IMR-90 (cell line): ENCODE results near the gene MTAP. TPM values are rescaled to one million over a fixed set of nuclear protein-coding genes. Genes with fewer than 3 reads are reported as not detected.

Experiments
- SMC3 ChIP-seq: fragments of 150-350 bp; IDR thresholded peaks from 2 replicates; pipeline ENCODE4 v1.6.1; 2016; ENCODE audit warnings: low read depth, mild to moderate bottlenecking, antibody characterized with exemption, low read length, moderate library complexity
- polyA plus RNA-seq, 3 experiments: library from polyadenylated mRNA; depleted of rRNA; stranded (reverse); fragments of >200 nt; gene quantifications; 2 replicates each; pipeline ENCODE4 v1.2.3, GENCODE V29; 2012; ENCODE audit warnings: low replicate concordance in 1 of 3
- total RNA-seq: library from RNA; depleted of rRNA; stranded (reverse); fragments of >200 nt; gene quantifications from 2 replicates; pipeline ENCODE4 v1.2.3, GENCODE V29; 2012; rRNA removed

Gene MTAP
- total and polyA plus RNA-seq, 2 of the 4 experiments (the other 2 are of a cell fraction) = 15.7 to 50.9 TPM

- TF ChIP-seq SMC3 = no peak
Measured at GRCh38 chr9:21985964-21986667, 183.7 kb downstream of the MTAP start (continued).

Other genes starting within 250 kb of the MTAP start
- gene CDKN2A, start 191.8 kb downstream of the MTAP start, total RNA-seq = 11.3 and 17.5 TPM in 2 replicates
- 75.3 and 143 TPM in 2 replicates for gene CDKN2A, start 191.8 kb downstream of the MTAP start, polyA plus RNA-seq (2012; rRNA removed)
- 1.1 and 1.7 TPM in 2 replicates for gene CDKN2B-AS1, start 192.2 kb downstream of the MTAP start, total RNA-seq
- gene CDKN2B-AS1, start 192.2 kb downstream of the MTAP start, polyA plus RNA-seq (2012; rRNA removed) = 0.70 and 1.0 TPM in 2 replicates
- gene CDKN2B, start 206.7 kb downstream of the MTAP start, total RNA-seq = 3.6 and 5.6 TPM in 2 replicates
- gene CDKN2B, start 206.7 kb downstream of the MTAP start, polyA plus RNA-seq (2012; rRNA removed) = 7.3 and 8.2 TPM in 2 replicates